ENCODE measurements around the gene RAB11B.
"Not testable (repeated sequence)": the region's sequence is repeated elsewhere in the genome, so short reads cannot be mapped to it uniquely, and the experiment has no call there.

The RAB11B gene

GRCh38 chr19:8441725-8442544, 51.8 kb downstream of the RAB11B start:
- no peak for DNase-seq

GRCh38 chr19:8444140-8444676, 54.0 kb downstream of the RAB11B start:
- not testable (repeated sequence) for DNase-seq

GRCh38 chr19:8444677-8445487, 54.7 kb downstream of the RAB11B start, which contains the start of gene HNRNPM:
HNRNPM (plus strand) TSS chr19:8444975; CDS start chr19:8444999, 24 bp downstream.
- peak; percentile 100 for DNase-seq

GRCh38 chr19:8445488-8446001, 55.4 kb downstream of the RAB11B start:
- peak; percentile 20 to 39 for DNase-seq

- no peak for DNase-seq
Observed at GRCh38 chr19:8446061-8446709, 56.0 kb downstream of the RAB11B start.

- DNase-seq = no peak
Observed at GRCh38 chr19:8449830-8450229, 59.7 kb downstream of the RAB11B start.

GRCh38 chr19:8451377-8451776, 61.2 kb downstream of the RAB11B start:
- DNase-seq = no peak

- DNase-seq = peak; percentile 10 to 30
Observed at GRCh38 chr19:8451885-8452284, 61.7 kb downstream of the RAB11B start.

- no peak for DNase-seq
Observed at GRCh38 chr19:8452446-8453123, 62.4 kb downstream of the RAB11B start.

GRCh38 chr19:8453616-8454015, 63.5 kb downstream of the RAB11B start:
- DNase-seq = no peak

Measured in activated CD4-positive, alpha-beta T cell treated with anti-CD3 and anti-CD28 coated beads for 4 hours (primary cell).